SU-DHL-6 (cell line): Measurements from ENCODE around the gene EPB41L4A.

Experiments used
- CTCF ChIP-seq: fragments of 200-600 bp; sonication (generic); IDR thresholded peaks from one replicate; pipeline ENCODE4 v1.5.1; 2017; ENCODE audit warnings: antibody characterized with exemption, mild to moderate bottlenecking, low read length, moderate library complexity; ENCODE audit not compliant: insufficient read depth, poor library complexity, severe bottlenecking
- EZH2phosphoT487 ChIP-seq: fragments of 200-600 bp; sonication (generic), shearing (Covaris generic); conservative IDR thresholded peaks from 2 replicates; pipeline ENCODE4 v1.6.1; 2018; ENCODE audit warnings: mild to moderate bottlenecking, antibody characterized with exemption, low read length, moderate library complexity, mixed read lengths

DNA sequence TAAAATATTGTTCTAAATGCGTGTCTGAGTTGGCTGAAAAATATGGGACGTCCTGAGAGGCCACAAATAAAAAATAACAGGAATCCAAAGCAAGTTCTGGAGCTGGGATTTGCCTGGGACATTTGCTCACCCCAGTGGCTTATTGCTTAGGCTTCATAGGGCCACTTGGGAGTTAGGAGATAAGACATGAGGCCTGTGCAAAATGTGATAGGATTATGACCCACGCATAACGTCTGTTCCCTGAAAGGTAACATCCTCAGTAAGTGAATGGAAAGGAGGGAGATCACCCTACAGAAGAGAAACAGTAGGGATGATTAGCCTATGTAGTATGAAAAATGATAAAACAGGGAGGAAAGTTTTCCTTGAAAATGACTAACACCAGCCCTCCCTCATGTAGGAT, 269.4 kb downstream of the EPB41L4A start:
- TF ChIP-seq CTCF (no peak), EZH2phosphoT487 (no peak)
